ENCODE data around the gene ZNF580.

ZNF580 gene

GRCh38 chr19:55606471-55606787, 34.4 kb upstream of the ZNF580 start:
- no peak for DNase-seq (ENCODE audit: low spot score)
- in situ Hi-C loops (cut with MboI; ENCODE audit: low sequenced_read_pairs, unreplicated experiment): no loop called here
- TF ChIP-seq CTCF (IDR thresholded peaks at IDR 0.05; ENCODE audit: borderline replicate concordance, control extremely low read depth, extremely low read depth, insufficient read depth, missing control alignments): no peak

- in situ Hi-C loops (cut with MboI; ENCODE audit: low sequenced_read_pairs, unreplicated experiment): no loop called here
- DNase-seq (ENCODE audit: low spot score): no peak
- TF ChIP-seq CTCF (IDR thresholded peaks at IDR 0.05; ENCODE audit: borderline replicate concordance, control extremely low read depth, extremely low read depth, insufficient read depth, missing control alignments): no peak
These were observed 34.0 kb upstream of the ZNF580 start for GRCh38 chr19:55606817-55607216.

GRCh38 chr19:55609326-55609725, 31.5 kb upstream of the ZNF580 start:
- DNase-seq (ENCODE audit: low spot score): no peak
- in situ Hi-C loops (cut with MboI; ENCODE audit: low sequenced_read_pairs, unreplicated experiment): no loop called here
- no peak for TF ChIP-seq CTCF (IDR thresholded peaks at IDR 0.05; ENCODE audit: borderline replicate concordance, control extremely low read depth, extremely low read depth, insufficient read depth, missing control alignments)

GRCh38 chr19:55611300-55611982, 29.4 kb upstream of the ZNF580 start:
- DNase-seq (ENCODE audit: low spot score): no peak
- no peak for TF ChIP-seq CTCF (IDR thresholded peaks at IDR 0.05; ENCODE audit: borderline replicate concordance, control extremely low read depth, extremely low read depth, insufficient read depth, missing control alignments)
- in situ Hi-C loops (cut with MboI; ENCODE audit: low sequenced_read_pairs, unreplicated experiment): no loop called here

GRCh38 chr19:55611983-55612645, 28.7 kb upstream of the ZNF580 start:
- in situ Hi-C loops (cut with MboI; ENCODE audit: low sequenced_read_pairs, unreplicated experiment): no loop called here
- TF ChIP-seq CTCF (IDR thresholded peaks at IDR 0.05; ENCODE audit: borderline replicate concordance, control extremely low read depth, extremely low read depth, insufficient read depth, missing control alignments): no peak
- DNase-seq (ENCODE audit: low spot score): no peak

- TF ChIP-seq CTCF (IDR thresholded peaks at IDR 0.05; ENCODE audit: borderline replicate concordance, control extremely low read depth, extremely low read depth, insufficient read depth, missing control alignments): no peak
- DNase-seq (ENCODE audit: low spot score): no peak
- in situ Hi-C loops (cut with MboI; ENCODE audit: low sequenced_read_pairs, unreplicated experiment): no loop called here
These were observed 27.4 kb upstream of the ZNF580 start for GRCh38 chr19:55613396-55613795.

Measured in GM13976 (cell line).